K562 (cell line): Measurements from ENCODE around the gene WWOX. TPM values are rescaled to one million over a fixed set of nuclear protein-coding genes. Genes with fewer than 3 reads are reported as not detected.

Experiments used
- ATAC-seq: fragments of 200-7000 bp; cut with Tn5 transposase; 3 replicates; pipeline ENCODE4 v1.9.1; 2020; ENCODE audit warnings: moderate library complexity
- BruUV-seq: library from RNA; stranded (reverse); fragments of 400-500 nt; replicated peaks from 2 replicates; lab custom pipeline; 2021; lab: Mats Ljungman, UMichigan
- CTCF ChIA-PET: fragments of 300-600 bp; formaldehyde crosslinking; extraction: SDS; loops from one replicate; lab custom pipeline; 2021; ENCODE audit warnings: low intra/inter-chr PET ratio; lab: Yijun Ruan, JAX
- POLR2A ChIA-PET: fragments of 300-600, 350-650 bp; sonication (Branson Sonifier 250); formaldehyde crosslinking; extraction: SDS; loops from one replicate; lab custom pipeline; 2021; ENCODE audit warnings: antibody characterized with exemption, inconsistent platforms; lab: Yijun Ruan, JAX
- DNase-seq, 4 experiments: peaks; one replicate each; pipeline versions ENCODE4 v3.0.0 to v3.0.0-alpha.2; 2011 to 2018; ENCODE audit warnings: low spot score in 3 of 4, mixed read lengths in 3 of 4; ENCODE audit errors: extremely low read depth in 1 of 4
- FAIRE-seq: peaks from 2 replicates; lab custom pipeline; 2011; peaks lifted over from hg19 to GRCh38; lab: Jason Lieb, UNC
- H2AFZ ChIP-seq: 2 replicates; pipeline ENCODE4 v1.6.0; 2011; ENCODE audit warnings: low read depth, low read length, control low read depth, inconsistent platforms
- H3K27ac ChIP-seq: fragments of 200-600 bp; 3 replicates; pipeline ENCODE4 v1.8.0; 2011; ENCODE audit warnings: low read depth, mild to moderate bottlenecking, control low read depth, inconsistent platforms, low read length, moderate library complexity, mixed read lengths; ENCODE audit errors: extremely low read depth
- H3K27me3 ChIP-seq, 2 experiments: fragments of 300-600 bp in 1 of 2; 2 replicates in 1 of 2; 3 replicates in 1 of 2; pipeline versions ENCODE4 v1.6.0 to v1.8.0; 2011; ENCODE audit warnings: inconsistent platforms in 2 of 2, low read length in 2 of 2, mild to moderate bottlenecking in 1 of 2, mixed read lengths in 1 of 2, moderate library complexity in 1 of 2; ENCODE audit not compliant: control insufficient read depth in 2 of 2, insufficient read depth in 2 of 2
- H3K36me3 ChIP-seq: fragments of 300-600 bp; 3 replicates; pipeline ENCODE4 v1.8.0; 2011; ENCODE audit warnings: mild to moderate bottlenecking, low read length, inconsistent platforms; ENCODE audit not compliant: control insufficient read depth, insufficient read depth
- H3K4me1 ChIP-seq, 2 experiments: fragments of 200-600 bp in 1 of 2; replicated peaks in 1 of 2; 2 replicates in 1 of 2; 3 replicates in 1 of 2; pipeline versions ENCODE4 v1.5.1 to v1.8.0; 2011; ENCODE audit warnings: inconsistent platforms in 2 of 2, low read length in 2 of 2, mild to moderate bottlenecking in 1 of 2, mixed read lengths in 1 of 2, moderate library complexity in 1 of 2; ENCODE audit not compliant: control insufficient read depth in 2 of 2, insufficient read depth in 2 of 2
- H3K4me2 ChIP-seq: 2 replicates; pipeline ENCODE4 v1.6.1; 2011; ENCODE audit warnings: low read length, control low read depth, inconsistent platforms, mixed read lengths; ENCODE audit not compliant: insufficient read depth
- H3K4me3 ChIP-seq: fragments of 200-600 bp; sonication (generic), shearing (Covaris generic); 2 replicates; pipeline ENCODE4 v1.5.1; 2016; ENCODE audit warnings: control low read depth, inconsistent platforms
- H3K79me2 ChIP-seq: fragments of 200-600 bp; 3 replicates; pipeline ENCODE4 v1.8.0; 2011; ENCODE audit warnings: low read length, inconsistent platforms; ENCODE audit not compliant: control insufficient read depth, insufficient read depth
- H3K9ac ChIP-seq, 2 experiments: 2 replicates each; pipeline versions ENCODE4 v1.6.0 to v1.6.1; 2011; ENCODE audit warnings: low read depth in 2 of 2, low read length in 2 of 2, control low read depth in 1 of 2, inconsistent platforms in 1 of 2, mild to moderate bottlenecking in 1 of 2, mixed read lengths in 1 of 2; ENCODE audit not compliant: insufficient read depth in 1 of 2
- H3K9me1 ChIP-seq: one replicate; pipeline ENCODE4 v1.6.0; 2011; ENCODE audit warnings: inconsistent platforms, mild to moderate bottlenecking, low read length, moderate library complexity; ENCODE audit not compliant: control insufficient read depth, insufficient read depth
- H3K9me3 ChIP-seq: replicated peaks from 2 replicates; pipeline ENCODE4 v1.5.1; 2011; ENCODE audit warnings: low read depth, low read length, inconsistent platforms; ENCODE audit not compliant: control insufficient read depth, insufficient read depth
- H4K20me1 ChIP-seq: replicated peaks from 2 replicates; pipeline ENCODE4 v1.6.1; 2011; ENCODE audit warnings: low read length, inconsistent platforms, mixed read lengths; ENCODE audit not compliant: control insufficient read depth, insufficient read depth
- GABPB1 ChIP-seq: sonication (generic); formaldehyde crosslinking; IDR thresholded peaks from 2 replicates; pipeline ENCODE4 v1.8.0; 2022; ENCODE audit warnings: mild to moderate bottlenecking, missing genetic modification reagents
- HDAC2 ChIP-seq: fragments of 450-650 bp; IDR thresholded peaks from 2 replicates; pipeline ENCODE4 v1.6.1; 2016; ENCODE audit warnings: mild to moderate bottlenecking
- HDAC6 ChIP-seq: IDR thresholded peaks from 2 replicates; pipeline ENCODE4 v1.6.1; 2012; ENCODE audit warnings: low read depth, mild to moderate bottlenecking, control low read depth, inconsistent platforms, low read length, moderate library complexity
- SMC3 ChIP-seq: conservative IDR thresholded peaks from 2 replicates; pipeline ENCODE4 v1.6.1; 2011; ENCODE audit warnings: low read depth, low read length, improper control_type of control experiment; ENCODE audit not compliant: insufficient read depth
- WHSC1 ChIP-seq: IDR thresholded peaks from one replicate; pipeline ENCODE4 v1.6.1; 2012; ENCODE audit warnings: low read length, control low read depth, inconsistent platforms
- WGBS: fragments of 100-300 bp; shearing (Covaris generic); methylation state at CpG from one replicate; pipeline ENCODE4 v1.1.6; 2016; ENCODE audit warnings: low coverage, mixed read lengths; ENCODE audit not compliant: insufficient coverage; ENCODE audit errors: missing lambda C conversion rate; 5-methylcytosine and 5-hydroxymethylcytosine counted together
- in situ Hi-C: fragments of 300-500 bp; cut with MboI; formaldehyde crosslinking; loops from 4 replicates; pipeline ENCODE4 v1.15.0; 2018; ENCODE audit warnings: inconsistent platforms, mixed read lengths
- intact Hi-C: fragments of 100-400 bp; cut with micrococcal nuclease; formaldehyde crosslinking; loops from 2 replicates; pipeline ENCODE4 v1.14.2; 2022
- polyA plus RNA-seq, 8 experiments: library from polyadenylated mRNA; depleted of rRNA in 4 of 8; stranded (reverse) in 5 of 8; unstranded in 3 of 8; fragments of >200 nt; fragmentation: Nextera tagmentation in 2 of 8; fragmentation: Illumina TruSeq in 1 of 8; extraction: Ambion mirVana in 2 of 8; extraction: Trizol in 1 of 8; gene quantifications; 2 replicates each; pipeline versions ENCODE4 v1.2.1 to v1.2.3, GENCODE V29; 2011 to 2014; ENCODE audit warnings: inconsistent platforms in 1 of 8, missing spikeins in 1 of 8
- total RNA-seq, 7 experiments: library from RNA; depleted of rRNA in 6 of 7; stranded (reverse); fragments of >200 nt in 6 of 7; fragmentation: Illumina TruSeq in 2 of 7; extraction: Trizol in 2 of 7; gene quantifications; 2 replicates each; pipeline versions ENCODE4 v1.2.1 to v1.2.3, GENCODE V29; 2011 to 2021; ENCODE audit warnings: low replicate concordance in 1 of 7
- TF ChIP-seq, protein P1 (sequence below): fragments of 450-650 bp; formaldehyde crosslinking; IDR thresholded peaks from 2 replicates; pipeline ENCODE4 v1.4.0; 2022; ENCODE audit warnings: missing genetic modification characterization

The WWOX gene
- total and polyA plus RNA-seq, 9 of the 15 experiments (the other 6 are each of a cell fraction or from before 2014, with no cell fraction given): 1.6 to 22.7 (median 8.1) TPM

DNA sequence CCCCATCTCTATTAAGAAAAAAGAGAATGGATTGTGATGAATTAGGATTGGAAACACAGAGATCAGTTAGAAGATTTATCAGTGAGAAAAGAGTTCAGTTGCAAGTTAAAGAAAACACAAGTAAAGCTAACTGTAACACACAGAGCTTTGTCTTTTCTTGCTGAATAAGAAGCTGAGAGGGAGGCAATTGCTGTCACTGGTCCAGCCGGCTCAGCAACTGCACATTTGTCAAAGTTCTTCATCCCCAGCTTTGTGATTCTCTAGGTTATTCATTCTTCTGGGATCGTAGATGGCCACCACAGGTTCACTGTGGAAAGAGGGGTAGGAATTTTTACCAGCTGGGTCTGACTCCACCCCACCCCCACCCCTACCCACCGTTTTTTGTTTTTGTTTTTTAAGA is 615.7 kb downstream of the WWOX start:
- no peaks in the 10 kb centered on the region for H3K9me3 ChIP-seq
- H2AFZ ChIP-seq: no peak overlapping the region
- no peak overlapping the region for H3K4me3 ChIP-seq
- intact Hi-C loops: no loop called here
- no peaks in the 10 kb centered on the region for H3K9me1 ChIP-seq
- H4K20me1 ChIP-seq: no peaks in the 10 kb centered on the region
- H3K79me2 ChIP-seq: no peaks in the 10 kb centered on the region
- no peak for FAIRE-seq
- WGBS: 2% methylated on average over 3 of the region's 3 CpGs
- H3K4me2 ChIP-seq: no peak overlapping the region
- no peak for DNase-seq
- TF ChIP-seq HDAC6 (no peak), HDAC2 (no peak), GABPB1 (CRISPR knock-in tag) (no peak), WHSC1 (no peak), SMC3 (no peak)
- TF ChIP-seq, protein P1, sequence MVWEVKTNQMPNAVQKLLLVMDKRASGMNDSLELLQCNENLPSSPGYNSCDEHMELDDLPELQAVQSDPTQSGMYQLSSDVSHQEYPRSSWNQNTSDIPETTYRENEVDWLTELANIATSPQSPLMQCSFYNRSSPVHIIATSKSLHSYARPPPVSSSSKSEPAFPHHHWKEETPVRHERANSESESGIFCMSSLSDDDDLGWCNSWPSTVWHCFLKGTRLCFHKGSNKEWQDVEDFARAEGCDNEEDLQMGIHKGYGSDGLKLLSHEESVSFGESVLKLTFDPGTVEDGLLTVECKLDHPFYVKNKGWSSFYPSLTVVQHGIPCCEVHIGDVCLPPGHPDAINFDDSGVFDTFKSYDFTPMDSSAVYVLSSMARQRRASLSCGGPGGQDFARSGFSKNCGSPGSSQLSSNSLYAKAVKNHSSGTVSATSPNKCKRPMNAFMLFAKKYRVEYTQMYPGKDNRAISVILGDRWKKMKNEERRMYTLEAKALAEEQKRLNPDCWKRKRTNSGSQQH (CRISPR knock-in tag): no peak
- TF ChIP-seq, all 486 proteins: peak for 0
- POLR2A ChIA-PET: interaction anchor here (0.6 to 0.9 kb wide), 2 partner anchors 37 to 39 kb away, joined by 3 read pairs; no protein-coding TSS in a partner anchor
- H3K36me3 ChIP-seq: no peaks in the 10 kb centered on the region
- CTCF ChIA-PET: no interaction called here
- in situ Hi-C loops: no loop called here
- no TSS peak for BruUV-seq
- no peaks in the 10 kb centered on the region for H3K4me1 ChIP-seq
- no peak overlapping the region for H3K9ac ChIP-seq
- ATAC-seq: no peak
- H3K27me3 ChIP-seq: peaks cover 0 to 6% of the 10 kb centered on the region in 2 experiments; a peak in 3 of 5 replicates
- H3K27ac ChIP-seq: no peak overlapping the region
